Measurements from ENCODE around the gene IQCM. TPM values are rescaled to one million over a fixed set of nuclear protein-coding genes. Genes with fewer than 3 reads are reported as not detected.

Gene IQCM
- total and polyA plus RNA-seq, 2 donors (not counting 3 experiments of a cell fraction or from before 2014, with no cell fraction given) = not detected

DNA sequence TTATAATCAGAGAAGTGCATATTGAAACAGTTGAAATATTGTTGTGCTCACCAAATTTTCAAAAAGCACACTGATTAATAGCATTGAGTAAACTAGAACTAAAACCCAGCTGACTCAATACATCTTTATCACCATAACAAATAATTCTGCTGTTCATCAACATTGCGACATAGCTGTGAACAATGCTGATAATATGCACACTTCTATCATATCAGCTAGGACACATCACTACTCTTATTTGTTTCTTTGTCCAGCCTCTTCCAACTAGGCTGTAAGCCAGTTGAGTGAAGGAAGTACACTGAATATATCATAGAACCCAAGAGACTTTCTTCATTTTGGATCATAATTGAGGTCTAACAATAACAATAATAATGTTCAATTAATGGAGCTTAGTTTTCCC is 349.7 kb downstream of the IQCM start:
- Histone ChIP-seq H3K4me2 (ENCODE audit: insufficient read depth, low read length) (no peak overlapping the region), H3K27ac (ENCODE audit: insufficient read depth, low read depth, low read length) (no peak overlapping the region), H3K9me3 (replicated peaks; ENCODE audit: control insufficient read depth, insufficient read depth, low read length) (no peaks in the 10 kb centered on the region), H3K36me3 (ENCODE audit: control insufficient read depth in 2 of 2, extremely low read depth in 1 of 2, insufficient read depth in 2 of 2, low read length in 2 of 2) (no peaks in the 10 kb centered on the region), H3K9ac (replicated peaks; ENCODE audit: extremely low read depth, insufficient read depth, low read length) (no peak overlapping the region), H2AFZ (ENCODE audit: low read depth, low read length) (no peak overlapping the region), H3K27me3 (ENCODE audit: control insufficient read depth in 2 of 2, insufficient read depth in 2 of 2, low read length in 2 of 2) (no peaks in the 10 kb centered on the region), H3K4me1 (ENCODE audit: control insufficient read depth, extremely low read depth, insufficient read depth, low read length) (no peaks in the 10 kb centered on the region), H3K4me3 (replicated peaks in 1 of 3; ENCODE audit: insufficient read depth in 1 of 3, low read depth in 1 of 3, low read length in 3 of 3) (no peak overlapping the region), H4K20me1 (replicated peaks; ENCODE audit: control insufficient read depth, extremely low read depth, insufficient read depth, low read length) (no peaks in the 10 kb centered on the region), H3K9me1 (replicated peaks; ENCODE audit: control insufficient read depth, extremely low read depth, insufficient read depth, low read length) (no peaks in the 10 kb centered on the region), H3K79me2 (ENCODE audit: control insufficient read depth, insufficient read depth, low read length) (no peaks in the 10 kb centered on the region)
- TF ChIP-seq EZH2 (IDR thresholded peaks at IDR 0.05; ENCODE audit: borderline replicate concordance, low read depth, low read length, severe bottlenecking) (no peak), POLR2A (IDR thresholded peaks at IDR 0.05; ENCODE audit: low read depth, low read length) (no peak)
- POLR2A ChIA-PET = no interaction called here
- DNase-seq (ENCODE audit: low read depth, low spot score) = no peak
- no peak for FAIRE-seq
- intact Hi-C loops (cut with micrococcal nuclease) (no loop called here), dilution Hi-C loops (cut with MboI; ENCODE audit: extremely low pct_ligation_motif_present, low sequenced_read_pairs) (no loop called here)
- CTCF ChIA-PET = no interaction called here
- no TSS peak for BruUV-seq (replicated peaks)

GRCh38 chr4:149443537-149443936 is 372.1 kb downstream of the IQCM start:
- Histone ChIP-seq H3K4me1 (ENCODE audit: control insufficient read depth, extremely low read depth, insufficient read depth, low read length) (no peaks in the 10 kb centered on the region), H3K9ac (replicated peaks; ENCODE audit: extremely low read depth, insufficient read depth, low read length) (no peak overlapping the region), H3K4me3 (replicated peaks in 1 of 3; ENCODE audit: insufficient read depth in 1 of 3, low read depth in 1 of 3, low read length in 3 of 3) (no peak overlapping the region), H3K9me1 (replicated peaks; ENCODE audit: control insufficient read depth, extremely low read depth, insufficient read depth, low read length) (no peaks in the 10 kb centered on the region), H3K4me2 (ENCODE audit: insufficient read depth, low read length) (no peak overlapping the region), H3K27me3 (ENCODE audit: control insufficient read depth in 2 of 2, insufficient read depth in 2 of 2, low read length in 2 of 2) (no peaks in the 10 kb centered on the region), H4K20me1 (replicated peaks; ENCODE audit: control insufficient read depth, extremely low read depth, insufficient read depth, low read length) (no peaks in the 10 kb centered on the region), H3K27ac (ENCODE audit: insufficient read depth, low read depth, low read length) (no peak overlapping the region), H3K9me3 (replicated peaks; ENCODE audit: control insufficient read depth, insufficient read depth, low read length) (no peaks in the 10 kb centered on the region), H2AFZ (ENCODE audit: low read depth, low read length) (no peak overlapping the region), H3K36me3 (ENCODE audit: control insufficient read depth in 2 of 2, extremely low read depth in 1 of 2, insufficient read depth in 2 of 2, low read length in 2 of 2) (no peaks in the 10 kb centered on the region), H3K79me2 (ENCODE audit: control insufficient read depth, insufficient read depth, low read length) (no peaks in the 10 kb centered on the region)
- dilution Hi-C loops (cut with MboI; ENCODE audit: extremely low pct_ligation_motif_present, low sequenced_read_pairs) = no loop called here
- POLR2A ChIA-PET = no interaction called here
- CTCF ChIA-PET = no interaction called here
- no peak for DNase-seq (ENCODE audit: low read depth, low spot score)
- BruUV-seq (replicated peaks) = no TSS peak
- no peak for TF ChIP-seq POLR2A (IDR thresholded peaks at IDR 0.05; ENCODE audit: low read depth, low read length)
- no peak for TF ChIP-seq MAX (IDR thresholded peaks at IDR 0.05; ENCODE audit: insufficient read depth, insufficient read length)
- no peak for TF ChIP-seq EZH2 (IDR thresholded peaks at IDR 0.05; ENCODE audit: borderline replicate concordance, low read depth, low read length, severe bottlenecking)
- TF ChIP-seq GATA2 (IDR thresholded peaks at IDR 0.05; ENCODE audit: insufficient read depth, insufficient read length, low read depth, low read length) = no peak
- intact Hi-C loops (cut with micrococcal nuclease) = no loop called here
- no peak for FAIRE-seq
